GM18907 (cell line): Measurements from ENCODE around the gene TYMP.

ENCODE experiments used
- ATAC-seq: cut with Tn5 transposase; IDR thresholded peaks from one replicate; pipeline ENCODE4 v1.9.1; 2021; ENCODE audit warnings: mild to moderate bottlenecking, moderate library complexity; ENCODE audit not compliant: unreplicated experiment

TYMP gene

GRCh38 chr22:50486561-50487289 is 43.1 kb downstream of the TYMP start, which contains the start of gene MIOX:
MIOX (plus strand) TSS chr22:50486859; CDS start chr22:50486898, 39 bp downstream.
- ATAC-seq: no peak

GRCh38 chr22:50485221-50486131 is 44.3 kb downstream of the TYMP start:
- ATAC-seq: no peak

- no peak for ATAC-seq
Observed at GRCh38 chr22:50483977-50484853, 45.6 kb downstream of the TYMP start.

- no peak for ATAC-seq
Observed at GRCh38 chr22:50483556-50483955, 46.3 kb downstream of the TYMP start.

GRCh38 chr22:50483106-50483505 is 46.7 kb downstream of the TYMP start:
- ATAC-seq: no peak

- no peak for ATAC-seq
Observed at GRCh38 chr22:50482107-50483074, 47.4 kb downstream of the TYMP start.

DNA sequence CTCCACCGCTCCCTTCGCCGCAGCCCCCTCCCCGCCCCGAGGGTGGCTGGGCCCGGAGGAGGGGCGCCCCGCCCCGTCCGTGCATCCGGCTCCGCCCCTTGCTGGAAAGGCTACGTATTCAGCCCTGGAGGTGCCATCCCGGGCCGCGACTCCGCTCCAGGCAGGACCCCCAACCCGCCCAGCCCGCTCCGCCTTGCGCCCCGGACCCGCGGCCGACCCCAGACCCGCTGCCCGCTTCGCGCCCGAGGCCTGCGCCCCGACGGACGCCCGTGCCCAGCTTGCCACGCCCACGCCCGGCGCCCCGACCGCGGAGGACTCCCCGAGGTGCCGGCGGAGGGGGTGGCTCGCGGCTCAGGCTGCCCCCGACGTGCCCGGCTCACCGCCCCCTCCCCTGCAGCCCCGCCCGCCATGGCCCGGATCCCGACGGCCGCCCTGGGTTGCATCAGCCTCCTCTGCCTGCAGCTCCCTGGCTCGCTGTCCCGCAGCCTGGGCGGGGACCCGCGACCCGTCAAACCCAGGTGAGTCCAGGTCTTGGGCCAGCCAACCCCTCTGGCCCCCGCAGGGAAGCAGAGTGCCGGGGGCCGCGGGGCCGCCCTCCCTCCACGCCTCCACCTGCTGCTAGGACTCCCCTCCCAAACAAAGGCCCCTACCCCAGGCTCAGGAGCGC is 48.2 kb downstream of the TYMP start, which contains the start of gene ADM2:
Gene ADM2 (plus strand): TSS at position 104 of the 667 bp plus-strand sequence. CDS start 305 bp downstream, at position 409.
- no peak for ATAC-seq

DNA sequence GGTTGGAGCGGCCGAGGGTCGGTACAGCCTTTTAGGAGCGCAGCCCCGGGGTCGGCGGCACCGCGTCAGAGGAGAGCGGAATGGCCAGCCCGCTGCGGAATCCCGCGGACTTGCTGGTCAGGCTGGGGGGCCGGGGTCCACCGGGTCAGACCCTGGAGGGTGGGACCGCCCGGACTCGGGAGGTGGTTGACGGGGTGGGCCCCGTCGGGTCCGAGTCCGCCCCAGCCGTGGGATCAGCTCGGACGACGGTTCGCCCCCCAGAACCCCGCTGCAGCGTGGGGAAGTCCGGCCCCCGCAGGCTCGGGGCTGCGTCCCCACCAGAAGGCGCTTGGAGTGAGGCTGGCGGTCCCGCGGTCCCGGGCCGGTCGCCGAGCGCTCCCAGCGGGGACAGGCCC is 48.8 kb downstream of the TYMP start:
- no peak for ATAC-seq

DNA sequence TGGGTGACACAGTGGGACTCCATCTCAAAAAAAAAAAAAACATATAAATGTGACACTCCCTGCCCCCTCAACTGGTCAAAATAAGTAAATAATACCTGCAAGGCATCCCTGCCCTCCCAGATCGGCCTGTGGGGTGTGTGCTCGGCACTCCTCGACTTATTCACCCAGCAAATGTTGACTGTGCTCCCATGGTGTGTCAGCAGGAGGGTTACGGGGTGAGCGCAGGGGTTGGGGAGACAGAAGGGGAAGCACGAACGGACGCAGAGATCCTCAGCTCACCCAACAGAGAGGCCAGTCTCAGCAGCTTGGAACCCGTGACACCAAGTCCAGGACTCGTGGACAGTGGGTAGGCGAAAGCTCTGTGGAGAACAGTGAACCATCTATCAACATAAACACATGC is 50.1 kb downstream of the TYMP start:
- no peak for ATAC-seq

DNA sequence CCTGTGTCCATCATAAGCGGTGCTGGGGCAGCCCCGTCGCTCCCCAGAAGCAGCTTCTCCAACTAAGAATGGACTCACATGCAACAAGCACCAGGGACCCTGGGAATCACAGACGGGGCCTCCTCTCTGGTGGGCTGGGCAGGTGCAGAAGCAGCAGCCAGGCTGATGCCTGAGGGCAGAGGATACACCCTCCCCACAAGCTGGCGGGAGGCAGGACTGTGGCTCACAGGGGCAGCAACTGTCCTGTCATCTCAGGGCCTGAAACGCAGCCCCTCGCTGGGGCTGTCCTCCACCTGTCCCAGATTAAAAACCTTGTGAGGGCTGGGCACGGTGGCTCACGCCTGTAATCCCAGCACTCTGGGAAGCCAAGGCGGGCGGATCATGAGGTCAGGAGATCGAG is 51.9 kb downstream of the TYMP start:
- no peak for ATAC-seq

GRCh38 chr22:50476868-50477267 is 52.9 kb downstream of the TYMP start:
- ATAC-seq: no peak
